ENCODE measurements around the gene CACNB2. TPM values are rescaled to one million over a fixed set of nuclear protein-coding genes. Genes with fewer than 3 reads are reported as not detected.

The CACNB2 gene
- total RNA-seq, 1 donor from 2014 or later, result 0.96 TPM

DNA sequence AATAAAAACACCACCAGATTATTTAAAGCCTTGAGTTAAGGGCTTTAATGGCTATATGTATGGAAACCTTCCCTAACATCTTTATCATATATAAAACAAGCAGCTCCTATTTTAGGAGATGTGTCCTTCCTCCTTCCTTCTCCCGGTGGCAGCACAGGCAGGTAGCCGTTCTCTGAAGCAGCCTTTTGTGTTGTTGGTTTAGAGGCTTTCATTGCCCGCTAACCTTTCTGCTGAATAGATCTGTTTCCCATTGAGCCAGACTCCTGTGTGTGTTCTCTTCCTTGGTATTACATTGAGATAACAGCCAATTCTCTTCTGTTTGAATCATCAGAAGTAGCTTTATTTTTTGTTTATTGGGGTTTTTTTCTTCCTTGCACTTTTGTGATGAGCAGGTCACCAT lies 131.3 kb downstream of the CACNB2 start:
- intact Hi-C loops (cut with DNase I), result no loop called here

GRCh38 chr10:18273039-18273438 lies 132.8 kb downstream of the CACNB2 start:
- intact Hi-C loops (cut with DNase I), result no loop called here
- no peaks in the 10 kb centered on the region for H3K4me1 ChIP-seq
- H3K36me3 ChIP-seq, result no peaks in the 10 kb centered on the region
- no peaks in the 10 kb centered on the region for H3K27me3 ChIP-seq
- H3K27ac ChIP-seq, result no peak overlapping the region
- no peaks in the 10 kb centered on the region for H3K9me3 ChIP-seq
- no peak for TF ChIP-seq CTCF (IDR thresholded peaks at IDR 0.05)
- no peak overlapping the region for H3K4me3 ChIP-seq
- no peak for DNase-seq (ENCODE audit: low spot score in 2 of 2)

More for the DNA sequence above, 131.3 kb downstream of the CACNB2 start:
- Histone ChIP-seq H3K4me3 (no peak overlapping the region), H3K27me3 (no peaks in the 10 kb centered on the region), H3K4me1 (no peaks in the 10 kb centered on the region), H3K36me3 (no peaks in the 10 kb centered on the region), H3K27ac (no peak overlapping the region), H3K9me3 (no peaks in the 10 kb centered on the region)
- TF ChIP-seq CTCF (IDR thresholded peaks at IDR 0.05), result no peak
- no peak for DNase-seq (ENCODE audit: low spot score in 2 of 2)

GRCh38 chr10:18278181-18278580 lies 138.0 kb downstream of the CACNB2 start:
- H3K27me3 ChIP-seq, result no peaks in the 10 kb centered on the region

GRCh38 chr10:18279173-18279572 lies 138.9 kb downstream of the CACNB2 start:
- Histone ChIP-seq H3K27ac (no peak overlapping the region), H3K4me1 (no peaks in the 10 kb centered on the region), H3K4me3 (no peak overlapping the region), H3K27me3 (no peaks in the 10 kb centered on the region), H3K9me3 (no peaks in the 10 kb centered on the region), H3K36me3 (no peaks in the 10 kb centered on the region)
- intact Hi-C loops (cut with DNase I), result no loop called here
- TF ChIP-seq CTCF (IDR thresholded peaks at IDR 0.05), result no peak
- no peak for DNase-seq (ENCODE audit: low spot score in 2 of 2)

More at GRCh38 chr10:18278181-18278580, 138.0 kb downstream of the CACNB2 start:
- H3K9me3 ChIP-seq, result no peaks in the 10 kb centered on the region
- intact Hi-C loops (cut with DNase I), result no loop called here
- no peaks in the 10 kb centered on the region for H3K36me3 ChIP-seq
- no peak for TF ChIP-seq CTCF (IDR thresholded peaks at IDR 0.05)
- H3K4me1 ChIP-seq, result no peaks in the 10 kb centered on the region
- H3K27ac ChIP-seq, result no peak overlapping the region
- DNase-seq (ENCODE audit: low spot score in 2 of 2), result no peak
- H3K4me3 ChIP-seq, result no peak overlapping the region

DNA sequence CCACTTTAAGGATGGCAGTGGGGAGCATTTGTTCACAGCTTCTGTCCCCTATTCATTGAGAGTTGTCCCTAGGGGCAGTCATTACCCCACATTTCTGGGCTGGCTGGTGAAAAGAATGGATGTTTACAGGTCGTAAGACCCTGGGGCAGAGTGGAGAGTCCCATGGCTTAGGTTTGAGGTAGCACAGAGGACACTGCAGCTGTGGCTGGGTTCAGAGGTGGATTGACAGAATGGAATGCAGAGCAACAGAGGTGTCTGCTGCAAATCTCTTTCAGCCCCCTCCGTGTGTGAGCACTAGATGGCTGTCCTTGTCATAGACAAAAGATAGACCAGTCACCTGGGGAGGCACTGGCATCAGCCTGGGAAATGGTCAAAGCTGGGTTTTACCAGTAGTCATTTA lies 141.9 kb downstream of the CACNB2 start:
- H3K9me3 ChIP-seq, result no peaks in the 10 kb centered on the region

More for the DNA sequence above, 141.9 kb downstream of the CACNB2 start:
- no peak overlapping the region for H3K27ac ChIP-seq
- H3K36me3 ChIP-seq, result no peaks in the 10 kb centered on the region
- no peak overlapping the region for H3K4me3 ChIP-seq
- no peaks in the 10 kb centered on the region for H3K4me1 ChIP-seq
- no peak for DNase-seq (ENCODE audit: low spot score in 2 of 2)
- H3K27me3 ChIP-seq, result no peaks in the 10 kb centered on the region
- intact Hi-C loops (cut with DNase I), result no loop called here
- TF ChIP-seq CTCF (IDR thresholded peaks at IDR 0.05), result no peak

All from ascending aorta (tissue), 2 donors.